ENCODE results near the gene CHST15. TPM values are rescaled to one million over a fixed set of nuclear protein-coding genes. Genes with fewer than 3 reads are reported as not detected.

Gene CHST15
- total and polyA plus RNA-seq, 2 experiments from 2014 or later: 0.06 to 0.11 TPM

GRCh38 chr10:123999956-124000615 is 93.3 kb downstream of the CHST15 start:
- Histone ChIP-seq H3K9me3 (ENCODE audit: low read depth) (no peaks in the 10 kb centered on the region), H4K20me1 (ENCODE audit: insufficient read depth) (no peaks in the 10 kb centered on the region), H3F3A (ENCODE audit: insufficient read depth) (peaks cover 26% of the 10 kb centered on the region), H2AFZ (no peak overlapping the region), H3K4me3 (no peak overlapping the region), H3K4me2 (ENCODE audit: unreplicated experiment) (no peak overlapping the region), H3K9me2 (ENCODE audit: insufficient read depth) (no peaks in the 10 kb centered on the region), H3K36me3 (ENCODE audit: low read depth) (no peaks in the 10 kb centered on the region), H3K4me1 (ENCODE audit: insufficient read depth) (peaks cover 34% of the 10 kb centered on the region), H3K27me3 (replicated peaks; ENCODE audit: insufficient read depth) (no peaks in the 10 kb centered on the region), H3K27ac (no peak overlapping the region), H3K79me2 (ENCODE audit: insufficient read depth) (no peaks in the 10 kb centered on the region), H3K9ac (no peak overlapping the region)
- DNase-seq: no peak
- no peak for TF ChIP-seq EZH2 (IDR thresholded peaks at IDR 0.05; ENCODE audit: insufficient read depth, poor library complexity, severe bottlenecking)
- TF ChIP-seq EZH2phosphoT487 (IDR thresholded peaks at IDR 0.05; ENCODE audit: insufficient read depth, low read depth): no peak
- 86 to 89% methylated on average over 9 to 15 of the region's 15 CpGs for WGBS, 2 experiments (ENCODE audit: low coverage in 1 of 2, low lambda C conversion rate in 2 of 2, missing lambda C conversion rate in 2 of 2)
- in situ Hi-C loops (cut with MboI): no loop called here

GRCh38 chr10:123999261-123999660 is 94.1 kb downstream of the CHST15 start:
- in situ Hi-C loops (cut with MboI): no loop called here
- Histone ChIP-seq H3K27ac (no peak overlapping the region), H3K4me1 (ENCODE audit: insufficient read depth) (peaks cover 37% of the 10 kb centered on the region), H3K9me3 (ENCODE audit: low read depth) (no peaks in the 10 kb centered on the region), H3K36me3 (ENCODE audit: low read depth) (no peaks in the 10 kb centered on the region), H3K9me2 (ENCODE audit: insufficient read depth) (no peaks in the 10 kb centered on the region), H3K9ac (no peak overlapping the region), H3F3A (ENCODE audit: insufficient read depth) (peaks cover 30% of the 10 kb centered on the region), H4K20me1 (ENCODE audit: insufficient read depth) (no peaks in the 10 kb centered on the region), H2AFZ (no peak overlapping the region), H3K4me3 (no peak overlapping the region), H3K27me3 (replicated peaks; ENCODE audit: insufficient read depth) (no peaks in the 10 kb centered on the region), H3K79me2 (ENCODE audit: insufficient read depth) (no peaks in the 10 kb centered on the region), H3K4me2 (ENCODE audit: unreplicated experiment) (no peak overlapping the region)
- no peak for DNase-seq
- WGBS, 2 experiments (ENCODE audit: low coverage in 1 of 2, low lambda C conversion rate in 2 of 2, missing lambda C conversion rate in 2 of 2): 92% methylated on average over 5 of the region's 5 CpGs
- TF ChIP-seq EZH2phosphoT487 (IDR thresholded peaks at IDR 0.05; ENCODE audit: insufficient read depth, low read depth) (no peak), EZH2 (IDR thresholded peaks at IDR 0.05; ENCODE audit: insufficient read depth, poor library complexity, severe bottlenecking) (no peak)

- Histone ChIP-seq H3K9me3 (ENCODE audit: low read depth) (no peaks in the 10 kb centered on the region), H3K9ac (no peak overlapping the region), H3K9me2 (ENCODE audit: insufficient read depth) (no peaks in the 10 kb centered on the region), H3K79me2 (ENCODE audit: insufficient read depth) (no peaks in the 10 kb centered on the region), H2AFZ (no peak overlapping the region), H3K27me3 (replicated peaks; ENCODE audit: insufficient read depth) (no peaks in the 10 kb centered on the region), H3K36me3 (ENCODE audit: low read depth) (no peaks in the 10 kb centered on the region), H3K4me2 (ENCODE audit: unreplicated experiment) (no peak overlapping the region), H4K20me1 (ENCODE audit: insufficient read depth) (no peaks in the 10 kb centered on the region), H3K4me1 (ENCODE audit: insufficient read depth) (peaks cover 37% of the 10 kb centered on the region), H3K4me3 (no peak overlapping the region), H3K27ac (no peak overlapping the region), H3F3A (ENCODE audit: insufficient read depth) (peaks cover 30% of the 10 kb centered on the region)
- TF ChIP-seq EZH2phosphoT487 (IDR thresholded peaks at IDR 0.05; ENCODE audit: insufficient read depth, low read depth): no peak
- TF ChIP-seq EZH2 (IDR thresholded peaks at IDR 0.05; ENCODE audit: insufficient read depth, poor library complexity, severe bottlenecking): no peak
- DNase-seq: no peak
- 90 to 94% methylated on average over 11 of the region's 11 CpGs for WGBS, 2 experiments (ENCODE audit: low coverage in 1 of 2, low lambda C conversion rate in 2 of 2, missing lambda C conversion rate in 2 of 2)
- in situ Hi-C loops (cut with MboI): no loop called here
These were observed 94.9 kb downstream of the CHST15 start for GRCh38 chr10:123998197-123999141.

DNA sequence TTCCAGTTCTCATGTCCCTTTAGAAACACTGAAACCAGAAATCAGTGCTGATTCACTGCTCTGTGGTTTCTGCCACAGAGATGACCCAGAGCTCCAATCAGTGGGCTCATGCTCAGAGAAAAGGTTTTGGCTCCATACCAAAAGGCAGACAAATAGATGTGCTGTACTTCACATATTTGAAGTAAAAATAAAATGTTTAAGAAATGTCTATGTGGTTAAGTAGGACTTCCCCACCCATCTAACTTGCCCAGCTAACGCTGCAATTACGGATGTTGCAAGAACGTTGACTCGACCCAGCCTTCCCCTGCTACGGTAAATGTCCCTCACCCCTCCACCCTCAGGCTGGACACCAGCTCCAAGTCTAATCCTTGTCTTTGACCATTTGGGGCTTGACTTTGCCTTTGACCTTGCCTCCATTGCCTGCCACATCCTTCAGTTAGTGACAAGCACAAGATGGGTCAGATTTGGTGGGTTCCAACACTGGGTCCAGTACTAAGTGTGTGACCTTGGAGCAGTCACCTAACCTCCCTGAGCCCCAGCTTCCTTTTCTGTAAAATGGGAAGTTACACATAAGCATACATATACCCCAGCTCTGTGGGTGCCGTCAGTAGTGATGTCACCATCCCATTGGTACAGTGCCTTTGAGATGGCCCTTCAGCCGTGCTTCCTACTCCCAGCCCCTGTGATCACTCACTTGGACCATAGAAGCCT is 95.8 kb downstream of the CHST15 start:
- Histone ChIP-seq H3K9ac (no peak overlapping the region), H3F3A (ENCODE audit: insufficient read depth) (peaks cover 30% of the 10 kb centered on the region), H3K36me3 (ENCODE audit: low read depth) (no peaks in the 10 kb centered on the region), H4K20me1 (ENCODE audit: insufficient read depth) (no peaks in the 10 kb centered on the region), H3K4me3 (no peak overlapping the region), H3K79me2 (ENCODE audit: insufficient read depth) (no peaks in the 10 kb centered on the region), H3K9me3 (ENCODE audit: low read depth) (no peaks in the 10 kb centered on the region), H3K4me1 (ENCODE audit: insufficient read depth) (peaks cover 37% of the 10 kb centered on the region), H3K4me2 (ENCODE audit: unreplicated experiment) (peak overlapping the region; percentile 69), H3K27ac (peak overlapping the region; percentile 61), H2AFZ (no peak overlapping the region), H3K27me3 (replicated peaks; ENCODE audit: insufficient read depth) (no peaks in the 10 kb centered on the region), H3K9me2 (ENCODE audit: insufficient read depth) (no peaks in the 10 kb centered on the region)
- peak; percentile 98 for DNase-seq
- WGBS, 2 experiments (ENCODE audit: low coverage in 1 of 2, low lambda C conversion rate in 2 of 2, missing lambda C conversion rate in 2 of 2): 27 to 29% methylated on average over 7 of the region's 7 CpGs
- TF ChIP-seq EZH2 (IDR thresholded peaks at IDR 0.05; ENCODE audit: insufficient read depth, poor library complexity, severe bottlenecking) (no peak), EZH2phosphoT487 (IDR thresholded peaks at IDR 0.05; ENCODE audit: insufficient read depth, low read depth) (no peak)
- in situ Hi-C loops (cut with MboI): no loop called here
